Left colon (tissue), 2 donors: ENCODE data around the gene PARD3B. TPM values are rescaled to one million over a fixed set of nuclear protein-coding genes. Genes with fewer than 3 reads are reported as not detected.

Experiments
- ATAC-seq: fragments of 200-7000 bp; cut with Tn5 transposase; one replicate; pipeline ENCODE4 v1.9.1; 2020; ENCODE audit warnings: mild to moderate bottlenecking, moderate library complexity
- DNase-seq, 2 donors: peaks; one replicate each; pipeline ENCODE4 v3.0.0-alpha.2; 2020
- intact Hi-C, 2 donors: fragments of 100-400 bp; cut with DNase I in 1 of 2; cut with micrococcal nuclease in 1 of 2; formaldehyde crosslinking; loops; one replicate each; pipeline versions ENCODE4 v1.11.2 to v1.14.0; 2022; cut with DNase I, micrococcal nuclease
- total RNA-seq, 2 donors: library from RNA; stranded (reverse); fragmentation: NEBNext Ultra II Directional; extraction: Animal tissue kit (Norgen Biotek cat#: 25700); gene quantifications; one replicate each; pipeline ENCODE4 v1.2.1, GENCODE V29; 2021
- donor health status: DM: no; HTN: no; CAD: no.
- donor health status: DM: yes; HTN: yes; CAD: no.

Gene PARD3B
- total RNA-seq, 2 donors from 2014 or later = 28.3 to 30.5 TPM

DNA sequence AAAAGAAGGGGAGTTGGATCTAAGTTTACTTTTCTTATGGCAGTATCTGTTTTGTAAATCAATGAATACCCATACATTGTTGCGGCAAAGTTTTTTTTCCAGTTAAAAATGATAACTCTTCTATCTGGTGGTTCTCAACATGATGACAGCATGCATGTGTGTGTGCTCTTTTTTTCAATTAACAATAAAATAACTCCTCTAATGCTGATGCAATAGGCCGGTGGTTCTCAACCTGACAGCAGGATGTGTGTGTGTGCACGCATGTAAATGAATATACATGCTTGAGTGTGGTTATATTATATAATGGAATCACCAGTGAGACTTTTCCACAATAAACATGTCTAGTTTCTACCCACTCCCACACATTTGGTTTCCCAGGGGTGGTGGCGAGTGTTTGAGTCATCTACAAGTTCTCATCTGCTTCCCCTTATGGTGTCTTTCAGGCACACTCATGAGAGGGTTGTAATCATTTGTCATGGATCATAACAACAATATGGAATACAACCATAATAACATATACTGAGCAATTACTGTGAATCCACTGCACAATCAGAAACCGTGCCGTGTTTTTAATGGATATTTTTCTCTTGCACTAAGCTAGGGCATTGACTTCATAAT is 31.2 kb downstream of the PARD3B start:
- no peak for DNase-seq
- no peak for ATAC-seq
- intact Hi-C loops = no loop called here

DNA sequence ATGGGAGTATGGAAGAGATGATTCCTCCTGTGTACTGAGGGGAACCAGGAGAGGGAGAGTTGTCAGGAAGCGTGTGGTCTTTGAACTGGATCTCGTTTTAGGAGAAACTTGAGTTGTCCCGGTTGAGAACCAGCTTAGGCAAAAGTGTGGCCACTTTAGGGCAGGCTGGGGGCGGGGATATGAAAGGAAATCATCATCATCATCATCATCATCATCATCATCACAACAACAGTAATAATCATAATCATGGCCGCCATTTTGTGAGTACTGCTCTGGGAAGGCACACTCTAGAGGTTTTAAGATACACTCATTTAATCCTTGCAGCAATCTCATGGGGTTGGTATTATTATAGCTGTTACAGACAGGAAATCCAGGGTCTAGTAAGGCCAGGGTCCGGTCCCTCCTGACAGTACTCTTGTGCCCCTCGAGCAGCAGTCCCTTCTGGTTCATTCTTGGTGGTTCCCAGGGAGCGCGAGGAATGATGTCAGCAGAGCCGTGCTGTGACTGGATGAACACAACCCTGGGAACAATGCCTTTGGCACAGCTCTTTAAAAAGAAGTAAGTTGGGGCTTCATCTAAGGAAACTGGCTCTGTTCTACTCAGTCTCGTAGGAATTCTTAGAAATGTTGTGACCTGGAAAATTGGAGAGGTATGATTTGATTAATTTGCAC is 33.8 kb downstream of the PARD3B start:
- intact Hi-C loops = no loop called here
- no peak for DNase-seq
- no peak for ATAC-seq

DNA sequence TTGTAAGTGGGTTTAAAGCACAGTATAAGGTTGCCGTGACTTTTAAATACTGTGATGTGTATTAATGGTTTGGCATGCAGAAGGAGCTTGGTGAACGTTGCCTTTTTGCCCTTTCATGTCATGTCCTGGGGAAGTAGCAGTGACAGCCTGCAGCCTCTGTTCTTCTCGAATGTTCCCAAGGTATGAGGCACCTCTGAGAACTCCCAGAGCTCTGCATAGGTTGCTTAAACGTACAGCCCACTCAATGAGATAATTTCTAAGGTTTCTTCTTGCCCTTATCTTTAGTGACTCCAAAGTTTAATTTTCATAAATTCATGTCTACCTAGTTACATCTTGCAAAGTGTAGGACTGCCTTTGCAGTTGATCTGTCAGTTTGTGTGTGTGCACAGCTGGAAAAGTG is 36.7 kb downstream of the PARD3B start:
- no peak for ATAC-seq

DNA sequence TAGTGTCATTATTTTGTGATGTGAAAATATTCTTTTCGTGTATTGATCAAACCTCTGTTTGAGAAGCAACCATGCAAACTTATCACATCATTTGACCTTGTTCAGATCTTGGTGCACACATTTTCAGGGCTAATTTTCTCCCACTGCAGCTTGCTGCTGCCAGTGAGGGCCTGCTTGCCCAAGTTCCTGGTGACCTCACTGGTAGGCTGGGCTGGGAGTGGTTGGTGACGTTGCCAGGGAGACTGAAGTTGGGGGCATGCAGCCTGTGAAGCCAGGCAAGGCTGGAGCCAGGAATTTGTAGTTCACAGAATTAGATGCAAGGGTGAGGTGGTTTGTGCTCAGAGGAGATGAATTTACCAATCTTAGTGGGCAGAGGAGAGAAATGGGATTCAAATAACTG is 38.5 kb downstream of the PARD3B start:
- no peak for ATAC-seq
- intact Hi-C loops = no loop called here
- DNase-seq = no peak

More for the DNA sequence above, 36.7 kb downstream of the PARD3B start:
- DNase-seq = no peak
- intact Hi-C loops = no loop called here

DNA sequence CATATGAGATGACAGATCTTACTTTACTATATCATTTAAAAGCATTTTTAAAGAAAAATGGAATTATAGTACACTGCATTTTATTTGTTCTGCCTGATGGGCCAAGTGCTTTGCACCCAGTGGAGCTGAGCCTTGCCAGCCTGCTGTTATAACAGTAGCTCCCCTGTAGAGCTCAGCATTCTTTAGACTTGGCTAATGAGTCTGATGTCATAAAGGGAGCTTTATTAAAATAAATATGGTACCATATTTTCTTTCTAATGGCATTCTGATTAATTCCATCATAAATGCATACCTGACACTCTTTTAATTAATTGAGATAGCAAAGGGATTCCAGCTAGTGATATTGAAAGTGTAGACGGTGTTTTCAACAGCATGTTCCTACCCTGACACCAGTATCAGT is 40.7 kb downstream of the PARD3B start:
- ATAC-seq = no peak
- intact Hi-C loops = no loop called here
- DNase-seq = no peak

DNA sequence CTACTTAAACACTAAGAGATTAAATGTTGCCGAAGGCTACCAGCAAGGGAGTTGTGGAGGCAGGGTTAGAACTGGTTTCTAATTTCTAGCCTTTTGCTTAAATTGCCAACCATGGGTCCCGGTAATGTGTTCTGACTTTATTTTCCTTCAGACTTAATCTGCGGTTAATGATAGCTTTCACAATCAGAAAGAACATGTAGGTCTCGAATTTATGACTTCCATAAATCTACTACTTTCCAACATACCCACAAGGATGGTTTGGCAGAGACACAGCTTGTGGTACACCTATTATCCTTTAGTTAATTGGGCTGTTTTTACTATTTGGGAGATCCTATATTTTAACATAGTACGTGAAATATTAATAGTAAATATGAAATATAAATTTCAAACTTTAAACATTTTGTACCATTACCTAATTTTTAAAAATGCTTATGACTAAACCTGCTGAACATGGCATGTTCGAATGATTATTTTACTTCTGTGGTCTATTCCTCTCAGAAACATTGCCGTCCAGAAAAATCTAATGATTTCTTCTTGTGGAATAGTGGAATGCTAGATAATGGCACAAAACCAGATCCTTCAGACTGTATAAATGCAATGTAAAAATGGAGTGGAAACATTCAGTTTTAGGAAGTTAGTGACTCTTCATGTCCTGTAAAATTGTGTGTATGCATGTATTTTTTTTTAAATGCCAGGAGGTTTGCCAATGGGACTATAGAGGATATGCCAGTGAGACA is 41.3 kb downstream of the PARD3B start:
- no peak for DNase-seq
- intact Hi-C loops = no loop called here
- no peak for ATAC-seq

DNA sequence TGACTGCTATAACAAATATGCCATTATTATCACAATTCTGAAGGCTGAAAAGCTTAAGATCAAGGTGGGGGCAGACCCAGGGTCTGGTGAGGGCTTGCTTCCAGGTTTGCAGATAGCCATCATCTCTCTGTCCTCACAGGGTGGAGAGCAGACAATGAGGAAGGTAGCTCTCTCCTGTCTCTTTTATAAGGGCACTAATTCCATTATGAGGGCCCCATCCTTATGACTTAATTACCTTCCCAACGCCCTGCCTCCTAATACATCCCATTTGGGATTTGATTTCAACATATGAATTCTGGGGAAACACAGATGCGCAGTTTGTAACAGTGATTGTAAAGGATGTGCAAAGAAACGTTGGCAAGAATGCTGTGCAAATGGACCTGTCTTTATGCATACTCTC is 44.8 kb downstream of the PARD3B start:
- ATAC-seq = no peak
- intact Hi-C loops = no loop called here

DNA sequence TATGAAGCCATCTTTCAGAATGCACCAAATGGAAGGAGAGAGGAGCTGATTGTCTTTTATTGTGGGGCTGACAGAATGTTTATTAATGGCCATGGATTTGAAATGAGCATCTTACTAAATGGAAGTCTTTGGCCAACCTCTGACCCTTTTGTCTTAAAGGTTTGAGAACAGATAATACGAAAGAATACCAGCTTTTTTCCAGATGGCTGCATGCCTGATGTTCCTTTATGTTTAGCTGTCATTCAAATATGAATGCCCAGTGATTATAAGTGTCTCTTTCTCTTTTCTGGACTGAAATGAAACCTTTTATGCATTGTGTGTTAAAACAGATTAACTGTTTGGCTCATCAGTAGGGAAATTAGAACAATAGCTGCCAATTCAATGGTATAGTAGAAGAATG is 46.0 kb downstream of the PARD3B start:
- intact Hi-C loops = no loop called here
- DNase-seq (no peak), ATAC-seq (no peak)

More for the DNA sequence above, 44.8 kb downstream of the PARD3B start:
- no peak for DNase-seq

DNA sequence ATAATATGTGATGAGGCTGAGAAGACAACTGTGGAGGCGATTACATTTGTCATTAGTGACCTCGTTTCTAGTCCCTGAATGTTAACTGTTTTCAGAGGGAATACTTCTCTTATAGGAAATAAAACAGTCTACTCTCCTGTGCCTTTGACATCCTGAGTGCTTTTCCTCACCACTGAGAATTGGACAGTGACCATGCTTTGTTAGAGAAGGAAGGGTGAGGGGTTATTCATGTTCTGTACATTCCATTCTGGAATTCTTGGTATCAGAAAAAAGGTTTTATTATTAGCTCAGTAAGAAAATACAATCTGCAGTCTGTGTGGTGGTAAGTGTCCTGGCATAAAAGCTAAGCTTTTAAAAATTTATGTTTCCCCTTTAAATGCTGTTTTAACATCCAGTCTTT is 58.8 kb downstream of the PARD3B start:
- intact Hi-C loops = no loop called here
- ATAC-seq (no peak), DNase-seq (no peak)

DNA sequence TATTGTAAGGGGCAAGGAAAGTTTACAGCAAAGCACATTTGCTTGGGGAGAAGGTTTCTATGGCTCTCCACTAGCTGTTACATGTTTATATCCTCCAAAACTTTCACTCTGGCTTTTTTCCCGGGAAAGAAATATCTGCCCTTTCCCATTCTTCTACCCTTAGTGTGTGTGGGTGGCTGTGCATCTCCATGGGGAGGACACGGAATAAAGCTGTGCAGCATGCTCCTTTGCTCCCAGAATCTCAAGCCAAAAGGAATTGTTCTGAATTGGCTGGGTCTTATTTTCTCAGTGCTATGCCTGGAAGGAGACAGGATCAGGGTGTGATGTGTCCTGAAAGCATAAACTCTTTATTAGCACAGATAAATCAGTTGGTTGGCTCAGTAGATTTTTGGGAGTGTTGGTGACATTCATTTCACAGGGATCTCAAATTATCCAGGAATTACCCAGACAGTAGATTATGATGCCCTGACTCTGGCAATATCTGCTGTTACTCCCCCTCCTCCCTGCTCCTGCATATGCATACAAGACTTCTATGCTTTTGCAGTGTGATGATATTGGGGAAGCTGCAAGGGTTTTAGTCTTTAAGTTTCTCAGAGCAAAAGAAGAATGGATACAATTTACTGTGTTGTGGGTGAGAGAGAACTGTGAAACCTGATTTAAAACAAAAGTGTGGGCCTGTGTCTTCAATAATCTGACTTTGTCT is 63.1 kb downstream of the PARD3B start:
- intact Hi-C loops = no loop called here
- DNase-seq (no peak), ATAC-seq (no peak)

DNA sequence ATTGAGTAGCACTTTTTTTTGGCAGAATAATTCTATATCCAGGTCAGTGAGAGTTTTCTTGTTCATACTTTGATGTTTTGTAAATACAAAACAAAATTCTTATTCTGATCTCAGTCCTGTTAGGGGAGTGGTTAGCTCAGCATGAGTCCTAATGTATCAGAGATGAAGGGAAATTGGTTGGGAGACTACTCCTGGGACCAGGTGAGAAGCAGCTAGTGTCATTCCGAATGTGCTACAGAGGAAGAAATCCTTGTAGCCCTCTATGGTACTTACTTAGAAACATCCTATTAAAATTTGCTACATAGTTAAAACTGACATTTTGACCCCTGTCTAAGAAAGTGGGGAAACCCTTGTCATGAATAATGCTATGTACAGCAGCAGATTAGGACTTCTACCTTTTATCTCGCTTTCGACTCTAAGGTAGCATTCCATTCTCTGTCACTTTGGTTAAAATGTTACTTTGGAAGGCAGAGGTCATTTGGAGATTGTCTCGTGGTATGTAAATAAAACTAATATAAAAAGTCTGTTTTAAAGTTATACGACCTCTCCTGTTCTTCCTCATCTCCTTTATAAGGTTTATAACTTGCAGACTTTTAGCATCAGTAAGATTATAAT is 65.8 kb downstream of the PARD3B start:
- no peak for DNase-seq
- intact Hi-C loops = no loop called here
- peak; percentile 96 for ATAC-seq

DNA sequence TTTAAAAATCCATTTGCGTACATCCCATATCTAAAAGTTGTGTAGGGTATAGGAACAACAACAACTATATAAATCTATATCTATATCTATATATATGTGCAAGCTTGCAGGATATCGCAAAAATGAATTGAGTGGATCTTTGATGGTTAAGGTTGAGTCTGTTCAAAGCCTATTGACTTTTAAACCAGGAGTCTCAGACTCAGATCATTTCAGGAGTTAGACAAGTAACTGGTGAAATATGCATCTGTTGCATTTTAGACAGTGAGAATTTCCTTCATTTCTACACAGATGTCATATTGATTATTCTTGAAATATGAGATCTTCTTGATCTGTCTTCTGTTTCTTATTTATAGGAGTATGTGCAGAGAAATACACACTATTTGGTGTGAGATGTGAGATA is 66.5 kb downstream of the PARD3B start:
- ATAC-seq = peak; percentile 32
- intact Hi-C loops = no loop called here
- DNase-seq = no peak

DNA sequence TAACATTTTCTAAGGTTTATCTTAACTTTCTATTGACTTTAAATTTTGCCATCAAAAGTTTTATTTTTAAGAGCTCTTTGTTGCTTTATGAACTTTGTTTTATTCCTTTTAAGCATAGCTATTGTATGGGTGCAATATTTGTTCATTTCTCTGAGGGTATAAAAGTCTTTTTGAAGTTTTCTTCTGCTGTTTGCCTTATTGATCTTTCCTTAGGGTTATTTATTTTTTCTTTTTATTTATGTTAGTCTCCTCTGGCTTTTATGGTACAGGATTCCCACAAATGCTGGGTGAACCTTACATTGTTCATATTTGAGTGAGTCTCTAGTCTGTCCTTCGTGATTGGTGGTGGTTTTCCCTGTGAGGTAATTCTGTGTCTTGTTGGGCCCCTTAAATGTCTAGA is 68.4 kb downstream of the PARD3B start:
- DNase-seq = no peak
- intact Hi-C loops = no loop called here
- ATAC-seq = no peak

DNA sequence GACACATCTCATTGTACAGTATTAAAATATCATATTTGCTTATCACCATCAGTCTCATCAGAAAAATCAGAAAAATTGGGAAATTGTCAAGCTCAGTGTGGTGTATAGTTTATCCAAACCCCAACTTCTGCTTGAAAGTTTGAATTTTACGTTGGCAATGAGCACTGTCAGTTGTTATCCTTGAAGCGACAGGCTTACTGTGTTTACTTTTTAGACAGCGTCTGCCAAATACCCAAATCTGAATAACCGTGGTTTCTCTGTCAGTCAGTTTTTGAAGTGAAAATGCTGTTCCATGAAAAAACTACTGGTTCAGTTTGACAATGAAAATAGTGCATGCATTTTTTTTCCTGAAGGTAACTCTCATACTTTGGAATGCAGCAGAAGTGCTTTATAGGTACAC is 70.2 kb downstream of the PARD3B start:
- intact Hi-C loops = no loop called here
- ATAC-seq (no peak), DNase-seq (no peak)

DNA sequence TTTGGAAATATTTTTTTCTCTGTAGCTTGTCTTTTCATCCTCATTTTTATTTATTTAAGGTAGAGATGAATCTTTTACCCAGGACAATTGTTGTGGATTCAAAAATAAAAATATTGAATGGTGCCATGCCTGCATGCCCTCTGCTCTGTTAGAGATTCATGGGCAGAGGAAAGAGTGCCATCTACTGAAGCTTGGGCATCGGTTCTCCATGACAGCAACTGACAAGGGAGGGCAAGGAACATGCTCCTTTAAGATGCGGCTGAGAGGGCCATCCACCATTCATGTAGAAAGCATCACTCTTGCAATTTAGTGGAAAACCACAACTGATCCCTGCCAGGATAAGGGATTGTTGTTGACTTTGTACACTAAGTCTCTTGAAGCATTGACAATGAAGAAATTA is 79.9 kb downstream of the PARD3B start:
- peak; percentile 88 for ATAC-seq
- peak in 1 of 2 donors; percentile 14 for DNase-seq
- intact Hi-C loops = no loop called here

DNA sequence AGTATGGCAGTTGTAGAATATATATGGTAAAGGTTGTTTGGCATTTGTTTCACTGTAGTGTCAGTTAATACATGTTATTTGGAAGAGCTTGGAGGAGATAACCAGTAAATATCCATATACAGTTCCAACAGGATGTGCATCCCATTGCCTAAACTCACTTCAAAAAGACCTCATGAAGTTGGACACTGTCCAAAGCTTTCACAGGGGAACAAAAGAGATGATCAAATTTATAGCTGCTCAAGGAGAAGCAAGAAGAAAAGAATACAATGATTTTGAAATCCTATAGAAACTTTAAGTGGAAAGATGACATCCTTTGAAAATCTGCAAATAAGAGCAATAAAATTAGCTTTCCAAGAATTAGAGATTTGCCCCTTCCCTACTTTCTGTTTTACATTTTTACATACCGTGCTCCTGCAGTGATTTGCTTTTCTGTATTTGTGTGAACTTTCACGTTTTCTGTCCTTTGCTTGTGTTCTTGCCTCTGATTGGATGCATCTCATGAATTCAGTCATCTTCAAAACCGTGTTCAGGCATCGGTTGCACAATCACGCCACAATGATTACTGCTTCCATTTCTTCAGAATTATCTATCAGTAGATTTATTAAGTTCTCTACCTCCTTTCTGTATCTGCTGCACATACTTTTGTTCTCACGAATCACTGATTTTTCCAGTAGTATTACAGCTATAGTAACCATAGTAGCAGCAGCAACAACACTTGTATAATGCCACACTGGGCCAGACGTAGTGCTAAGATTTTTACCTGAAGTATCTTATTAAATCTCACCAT is 83.8 kb downstream of the PARD3B start:
- DNase-seq = no peak
- ATAC-seq = no peak
- intact Hi-C loops = no loop called here

DNA sequence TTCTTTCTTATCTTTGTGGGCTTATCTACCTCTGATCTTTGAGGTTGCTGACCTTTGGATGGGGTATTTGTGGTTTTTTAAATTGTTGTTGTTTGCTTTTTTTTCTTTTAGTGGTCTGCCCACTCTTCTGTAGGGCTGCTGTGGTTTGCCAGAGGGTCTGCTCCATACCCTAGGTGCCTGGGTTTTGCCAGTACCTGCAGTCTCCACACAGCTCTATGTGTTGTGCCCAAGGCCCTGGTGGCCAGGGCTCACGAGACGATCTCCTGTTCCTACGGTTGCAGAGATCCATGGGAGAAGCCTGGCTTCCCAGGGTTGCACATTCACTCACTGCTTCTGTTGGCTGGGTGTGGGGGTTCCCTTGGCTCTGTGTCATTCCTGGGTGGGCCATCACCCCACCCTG is 87.1 kb downstream of the PARD3B start:
- no peak for ATAC-seq

DNA sequence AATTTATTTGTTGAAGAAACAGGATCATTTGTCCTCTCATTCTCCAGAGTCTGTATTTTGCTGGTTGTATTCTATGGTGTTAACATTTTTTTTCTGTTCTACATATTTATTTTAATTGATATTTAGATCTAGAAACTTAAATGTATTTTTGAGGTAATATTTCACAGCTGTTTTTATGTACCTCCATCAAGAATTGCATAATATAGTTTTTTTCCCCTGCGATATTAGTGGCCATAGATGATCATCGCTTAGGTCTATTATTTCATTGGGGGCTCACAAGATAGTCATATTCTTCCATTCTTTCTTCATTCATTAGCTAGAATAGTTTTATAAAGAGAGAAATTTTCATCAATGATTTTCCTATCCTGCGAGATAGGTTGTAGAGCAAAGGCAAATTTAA is 89.3 kb downstream of the PARD3B start:
- DNase-seq (no peak), ATAC-seq (no peak)
- intact Hi-C loops = no loop called here

More for the DNA sequence above, 87.1 kb downstream of the PARD3B start:
- no peak for DNase-seq
- intact Hi-C loops = no loop called here

DNA sequence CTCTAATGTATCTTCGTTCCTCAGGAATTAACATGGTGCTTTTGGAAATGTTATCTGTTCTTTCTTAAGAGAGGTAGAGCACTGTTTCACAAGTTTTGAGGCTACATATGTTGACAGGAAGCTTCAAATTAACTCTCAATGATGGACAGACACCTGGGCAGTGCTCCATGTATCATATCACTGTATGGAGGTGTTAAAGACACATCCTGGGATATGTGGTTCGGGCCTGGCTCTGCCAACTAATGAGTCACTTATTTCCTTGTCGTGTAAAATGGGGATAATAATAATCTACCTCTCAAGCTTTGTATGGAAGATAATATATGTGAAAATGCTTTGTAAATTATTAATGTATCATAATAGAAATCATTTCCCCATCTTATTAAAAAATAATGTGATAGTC is 90.2 kb downstream of the PARD3B start:
- DNase-seq = no peak
- intact Hi-C loops = no loop called here
- no peak for ATAC-seq
